ENCODE data around the gene CCDC7. TPM values are rescaled to one million over a fixed set of nuclear protein-coding genes. Genes with fewer than 3 reads are reported as not detected.
"Not testable (repeated sequence)": the region's sequence is repeated elsewhere in the genome, so short reads cannot be mapped to it uniquely, and the experiment has no call there.

The CCDC7 gene
- total and polyA plus RNA-seq, 8 donors = 5.4 to 20.5 (median 8.5) TPM

DNA sequence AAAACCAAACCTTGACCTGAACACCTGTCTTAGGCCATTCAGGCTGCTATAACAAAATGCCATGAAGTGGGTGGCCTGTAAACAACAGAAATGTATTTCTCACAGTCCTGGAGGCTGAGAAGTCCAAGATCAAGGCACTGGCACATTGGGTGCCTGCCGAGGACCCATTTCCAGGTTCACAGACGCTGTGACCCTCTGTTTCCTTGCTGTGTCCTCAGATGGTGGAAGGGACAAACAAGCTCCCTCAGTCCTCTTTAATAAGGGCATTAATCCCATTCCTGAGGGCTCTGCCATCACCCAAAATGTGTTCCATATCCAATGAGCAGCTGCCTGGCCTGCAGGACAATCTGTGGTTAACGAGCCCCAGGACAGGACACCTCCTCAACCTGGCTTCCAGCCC, 444.5 kb downstream of the CCDC7 start:
- DNase-seq (no peak), ATAC-seq (no peak)
- Histone ChIP-seq H3K4me3 (no peak overlapping the region), H3K27ac (no peak overlapping the region), H3K4me1 (no peaks in the 10 kb centered on the region), H3K36me3 (no peaks in the 10 kb centered on the region), H3K27me3 (no peaks in the 10 kb centered on the region), H3K9me3 (no peaks in the 10 kb centered on the region)
- intact Hi-C loops (cut with DNase I) = no loop called here
- no peak for TF ChIP-seq CTCF (IDR thresholded peaks at IDR 0.05)

GRCh38 chr10:32891261-32891660, 445.3 kb downstream of the CCDC7 start:
- Histone ChIP-seq H3K4me3 (no peak overlapping the region), H3K9me3 (no peaks in the 10 kb centered on the region), H3K27ac (no peak overlapping the region), H3K27me3 (no peaks in the 10 kb centered on the region), H3K4me1 (no peaks in the 10 kb centered on the region), H3K36me3 (peaks cover 0 to 3% of the 10 kb centered on the region in 2 donors)
- ATAC-seq = no peak
- no peak for DNase-seq
- intact Hi-C loops (cut with DNase I) = no loop called here
- TF ChIP-seq CTCF (IDR thresholded peaks at IDR 0.05) = no peak

DNA sequence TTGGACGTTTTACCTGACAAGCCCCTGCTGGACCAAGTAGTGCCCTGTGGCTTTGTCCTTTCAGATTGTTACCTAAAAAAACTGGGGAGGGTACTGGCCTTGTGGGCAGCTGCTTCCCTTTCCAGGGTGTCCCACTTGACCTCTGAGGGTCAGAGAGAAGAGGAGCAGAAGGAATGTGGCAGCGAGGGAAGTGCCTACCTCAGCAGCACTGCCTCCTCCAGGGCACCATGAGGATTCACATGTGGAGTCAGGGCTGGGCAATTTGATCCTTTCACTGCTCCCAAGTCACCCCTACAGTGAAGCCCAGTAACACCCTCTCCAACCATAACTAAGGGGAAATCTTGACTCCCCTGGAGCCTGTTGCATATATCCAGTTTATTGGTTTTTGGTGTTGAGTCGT, 447.5 kb downstream of the CCDC7 start:
- no peak for TF ChIP-seq CTCF (IDR thresholded peaks at IDR 0.05)
- H3K36me3 ChIP-seq = peaks cover 0 to 23% of the 10 kb centered on the region in 2 donors
- DNase-seq (no peak), ATAC-seq (no peak)
- no peaks in the 10 kb centered on the region for H3K27me3 ChIP-seq
- no peak overlapping the region for H3K27ac ChIP-seq
- no peaks in the 10 kb centered on the region for H3K9me3 ChIP-seq
- intact Hi-C loops (cut with DNase I) = no loop called here
- H3K4me1 ChIP-seq = no peaks in the 10 kb centered on the region
- H3K4me3 ChIP-seq = no peak overlapping the region

DNA sequence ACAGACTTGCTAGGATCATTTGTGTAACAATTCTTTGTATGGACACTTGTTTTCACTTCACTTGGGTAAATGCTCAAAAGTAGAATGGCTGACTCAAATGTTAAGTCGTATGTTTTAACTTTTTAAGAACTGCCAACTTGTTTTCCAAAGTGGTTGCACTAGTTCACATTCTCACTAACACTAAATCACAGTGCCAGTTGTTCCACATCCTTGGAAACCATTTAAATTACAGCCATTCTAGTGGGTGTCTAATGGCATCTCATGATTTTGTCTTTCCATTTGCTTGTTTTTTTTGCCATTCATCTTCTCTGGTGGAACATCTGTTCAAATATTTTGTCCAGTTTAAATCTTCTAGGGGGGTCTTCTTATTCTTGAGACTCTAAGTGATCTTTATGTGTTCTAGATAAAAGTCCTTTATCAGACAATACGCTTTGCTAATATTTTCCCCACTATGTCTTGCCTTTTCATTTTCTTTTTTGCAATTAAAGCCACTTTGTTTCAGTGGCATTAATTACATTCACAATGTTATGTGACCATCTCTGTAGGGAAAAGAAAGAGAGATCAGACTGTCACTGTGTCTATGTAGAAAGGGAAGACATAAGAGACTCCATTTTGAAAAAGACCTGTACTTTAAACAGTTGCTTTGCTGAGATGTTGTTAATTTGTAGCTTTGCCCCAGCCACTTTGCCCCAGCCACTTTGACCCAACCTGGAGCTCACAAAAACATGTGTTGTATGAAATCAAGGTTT, 448.1 kb downstream of the CCDC7 start:
- Histone ChIP-seq H3K27ac (no peak overlapping the region), H3K27me3 (no peaks in the 10 kb centered on the region), H3K4me1 (no peaks in the 10 kb centered on the region), H3K9me3 (no peaks in the 10 kb centered on the region), H3K4me3 (no peak overlapping the region), H3K36me3 (peaks cover 0 to 30% of the 10 kb centered on the region in 2 donors)
- ATAC-seq = no peak
- intact Hi-C loops (cut with DNase I) = no loop called here
- no peak for TF ChIP-seq CTCF (IDR thresholded peaks at IDR 0.05)
- DNase-seq = no peak

DNA sequence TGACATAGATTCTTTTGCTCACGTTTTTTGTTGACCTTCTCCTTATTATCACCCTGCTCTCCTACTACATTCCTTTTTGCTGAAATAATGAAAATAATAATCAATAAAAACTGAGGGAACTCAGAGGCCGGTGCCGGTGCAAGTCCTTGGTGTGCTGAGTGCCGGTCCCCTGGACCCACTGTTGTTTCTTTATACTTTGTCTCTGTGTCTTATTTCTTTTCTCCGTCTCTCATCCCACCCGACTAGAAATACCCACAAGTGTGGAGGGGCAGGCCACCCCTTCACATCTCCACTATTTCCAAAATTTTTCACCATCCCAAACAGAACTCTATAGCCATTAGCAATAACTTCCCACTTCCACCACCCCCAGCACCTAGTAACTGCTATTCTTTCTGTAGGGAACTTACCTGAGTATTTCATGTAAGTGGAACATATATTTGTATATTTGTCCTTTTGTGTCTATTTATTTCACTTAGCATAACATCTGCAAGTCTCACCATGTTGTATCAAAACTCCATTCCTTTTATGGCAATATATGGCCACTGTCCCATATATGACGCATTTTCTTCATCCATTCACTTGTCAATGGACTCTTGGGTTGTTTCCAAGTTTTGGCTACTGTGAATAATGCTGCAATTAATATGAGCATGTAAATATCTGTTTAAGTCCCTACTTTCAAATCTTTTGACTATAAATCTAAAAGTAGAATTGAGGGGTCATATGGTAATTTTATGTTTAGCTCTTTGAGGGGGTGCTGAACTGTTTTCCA, 449.4 kb downstream of the CCDC7 start:
- H3K9me3 ChIP-seq; H3K4me1 ChIP-seq; H3K27ac ChIP-seq; H3K4me3 ChIP-seq; H3K27me3 ChIP-seq; DNase-seq; ATAC-seq; intact Hi-C loops (cut with DNase I): not testable (repeated sequence)
- H3K36me3 ChIP-seq = peaks cover 0 to 41% of the 10 kb centered on the region in 2 donors

Data from left lung (tissue), 10 donors.